ENCODE data around the gene BRD1. TPM values are rescaled to one million over a fixed set of nuclear protein-coding genes. Genes with fewer than 3 reads are reported as not detected.

The BRD1 gene
- total RNA-seq, 1 donor from 2014 or later = 32.5 TPM

GRCh38 chr22:49792107-49792506 is 35.6 kb downstream of the BRD1 start:
- peaks cover 3 to 23% of the 10 kb centered on the region in 2 donors for H3K4me1 ChIP-seq
- H3K27ac ChIP-seq = no peak overlapping the region
- no peaks in the 10 kb centered on the region for H3K9me3 ChIP-seq
- H3K36me3 ChIP-seq = peaks cover 52 to 55% of the 10 kb centered on the region in 2 donors
- no peak for DNase-seq (ENCODE audit: low spot score in 2 of 2)
- TF ChIP-seq CTCF (IDR thresholded peaks at IDR 0.05) = no peak
- no peaks in the 10 kb centered on the region for H3K27me3 ChIP-seq
- intact Hi-C loops (cut with DNase I) = no loop called here
- no peak overlapping the region for H3K4me3 ChIP-seq

- Histone ChIP-seq H3K4me3 (no peak overlapping the region), H3K36me3 (peaks cover 52% of the 10 kb centered on the region in 2 donors), H3K27me3 (no peaks in the 10 kb centered on the region), H3K9me3 (no peaks in the 10 kb centered on the region), H3K4me1 (peaks cover 3 to 23% of the 10 kb centered on the region in 2 donors), H3K27ac (no peak overlapping the region)
- no peak for TF ChIP-seq CTCF (IDR thresholded peaks at IDR 0.05)
- no peak for DNase-seq (ENCODE audit: low spot score in 2 of 2)
- intact Hi-C loops (cut with DNase I) = no loop called here
These were observed 36.0 kb downstream of the BRD1 start for GRCh38 chr22:49791682-49792081.

GRCh38 chr22:49790912-49791311 is 36.8 kb downstream of the BRD1 start:
- Histone ChIP-seq H3K4me1 (peaks cover 3 to 23% of the 10 kb centered on the region in 2 donors), H3K27ac (no peak overlapping the region), H3K4me3 (no peak overlapping the region), H3K36me3 (peaks cover 46 to 53% of the 10 kb centered on the region in 2 donors), H3K9me3 (no peaks in the 10 kb centered on the region), H3K27me3 (no peaks in the 10 kb centered on the region)
- intact Hi-C loops (cut with DNase I) = no loop called here
- TF ChIP-seq CTCF (IDR thresholded peaks at IDR 0.05) = no peak
- no peak for DNase-seq (ENCODE audit: low spot score in 2 of 2)

GRCh38 chr22:49789289-49790141 is 38.2 kb downstream of the BRD1 start:
- no peak for DNase-seq (ENCODE audit: low spot score in 2 of 2)
- Histone ChIP-seq H3K9me3 (no peaks in the 10 kb centered on the region), H3K4me1 (peaks cover 3 to 23% of the 10 kb centered on the region in 2 donors), H3K27ac (peak overlapping the region; percentile 50 to 59), H3K4me3 (peak overlapping the region in 1 of 2 donors; percentile 3), H3K36me3 (peaks cover 35 to 59% of the 10 kb centered on the region in 2 donors), H3K27me3 (no peaks in the 10 kb centered on the region)
- intact Hi-C loops (cut with DNase I) = no loop called here
- TF ChIP-seq CTCF (IDR thresholded peaks at IDR 0.05) = no peak

GRCh38 chr22:49788504-49788903 is 39.2 kb downstream of the BRD1 start:
- intact Hi-C loops (cut with DNase I) = no loop called here
- H3K27ac ChIP-seq = peak overlapping the region; percentile 50 to 59
- H3K4me1 ChIP-seq = peaks cover 0 to 19% of the 10 kb centered on the region in 2 donors
- H3K9me3 ChIP-seq = no peaks in the 10 kb centered on the region
- H3K36me3 ChIP-seq = peaks cover 37 to 59% of the 10 kb centered on the region in 2 donors
- H3K4me3 ChIP-seq = no peak overlapping the region
- DNase-seq (ENCODE audit: low spot score in 2 of 2) = peak in 1 of 2 donors; percentile 78
- no peaks in the 10 kb centered on the region for H3K27me3 ChIP-seq
- TF ChIP-seq CTCF (IDR thresholded peaks at IDR 0.05) = no peak

Measured in ascending aorta (tissue), 2 donors.